Neural cell (in vitro differentiated cells): ENCODE data around the gene ZFPM1. TPM values are rescaled to one million over a fixed set of nuclear protein-coding genes. Genes with fewer than 3 reads are reported as not detected.

ENCODE experiments used
- H2AFZ ChIP-seq: fragments of 200-600, 300-800 bp; sonication (generic), shearing (Covaris generic); 2 replicates; pipeline ENCODE4 v1.6.0; 2014; ENCODE audit warnings: low read depth, mild to moderate bottlenecking, antibody characterized with exemption, low read length, moderate library complexity
- H3F3A ChIP-seq: fragments of 200-600 bp; shearing (Covaris generic); 2 replicates; pipeline ENCODE4 v1.6.1; 2016; ENCODE audit warnings: mild to moderate bottlenecking, moderate library complexity, mixed read lengths, antibody characterized with exemption, low read length; ENCODE audit not compliant: insufficient read depth, poor library complexity, severe bottlenecking
- H3K27ac ChIP-seq: fragments of 200-600, 300-800 bp; sonication (generic), shearing (Covaris generic); 2 replicates; pipeline ENCODE4 v1.5.1; 2014; ENCODE audit warnings: mild to moderate bottlenecking, low read length, moderate library complexity
- H3K27me3 ChIP-seq: fragments of 300-800, 200-600 bp; sonication (generic), shearing (Covaris generic); 2 replicates; pipeline ENCODE4 v1.6.0; 2014; ENCODE audit warnings: mild to moderate bottlenecking, low read depth, low read length, moderate library complexity; ENCODE audit not compliant: insufficient read depth
- H3K36me3 ChIP-seq: fragments of 300-800, 200-600 bp; sonication (generic), shearing (Covaris generic); 2 replicates; pipeline ENCODE4 v1.5.1; 2014; ENCODE audit warnings: mild to moderate bottlenecking, antibody characterized with exemption, low read length, moderate library complexity; ENCODE audit not compliant: insufficient read depth
- H3K4me2 ChIP-seq: fragments of 300-800, 200-600 bp; sonication (generic), shearing (Covaris generic); 2 replicates; pipeline ENCODE4 v1.6.0; 2014; ENCODE audit warnings: mild to moderate bottlenecking, low read length
- H3K4me3 ChIP-seq: fragments of 300-800, 200-600 bp; sonication (generic), shearing (Covaris generic); 2 replicates; pipeline ENCODE4 v1.5.1; 2014; ENCODE audit warnings: mild to moderate bottlenecking, low read length, moderate library complexity
- H3K79me2 ChIP-seq: fragments of 200-600 bp; shearing (Covaris generic); replicated peaks from 2 replicates; pipeline ENCODE4 v1.6.0; 2014; ENCODE audit warnings: mild to moderate bottlenecking, low read length, moderate library complexity; ENCODE audit not compliant: insufficient read depth
- H3K9ac ChIP-seq: fragments of 300-800, 200-600 bp; sonication (generic), shearing (Covaris generic); 2 replicates; pipeline ENCODE4 v1.6.1; 2016; ENCODE audit warnings: mild to moderate bottlenecking, low read length, mixed read lengths
- H3K9me2 ChIP-seq: fragments of 200-600 bp; shearing (Covaris generic); 2 replicates; pipeline ENCODE4 v1.6.1; 2016; ENCODE audit warnings: mild to moderate bottlenecking, low read length, mixed read lengths; ENCODE audit not compliant: insufficient read depth
- H3K9me3 ChIP-seq: fragments of 200-600, 300-800 bp; sonication (generic), shearing (Covaris generic); 2 replicates; pipeline ENCODE4 v1.6.1; 2016; ENCODE audit warnings: mild to moderate bottlenecking, mixed run types, low read length, moderate library complexity, mixed read lengths
- H4K20me1 ChIP-seq: fragments of 200-600 bp; shearing (Covaris generic); 2 replicates; pipeline ENCODE4 v1.6.1; 2016; ENCODE audit warnings: mild to moderate bottlenecking, mixed run types; ENCODE audit not compliant: insufficient read depth
- CTCF ChIP-seq: fragments of 450-650 bp; IDR thresholded peaks from 2 replicates; pipeline ENCODE4 v1.5.1; 2014; ENCODE audit warnings: antibody characterized with exemption, mild to moderate bottlenecking, moderate library complexity; ENCODE audit not compliant: poor library complexity, severe bottlenecking
- EP300 ChIP-seq: fragments of 450-650 bp; conservative IDR thresholded peaks from 2 replicates; pipeline ENCODE4 v1.6.1; 2014; ENCODE audit warnings: antibody characterized with exemption, mild to moderate bottlenecking, moderate library complexity; ENCODE audit not compliant: poor library complexity, severe bottlenecking
- EZH2 ChIP-seq: fragments of 200-600, 300-800 bp; shearing (Covaris generic), sonication (generic); IDR thresholded peaks from 2 replicates; pipeline ENCODE4 v1.6.1; 2014; ENCODE audit warnings: antibody characterized with exemption, low read length, borderline replicate concordance, mild to moderate bottlenecking; ENCODE audit not compliant: insufficient read depth, poor library complexity, severe bottlenecking
- MXI1 ChIP-seq: fragments of 450-650 bp; conservative IDR thresholded peaks from 2 replicates; pipeline ENCODE4 v1.6.1; 2014; ENCODE audit warnings: antibody characterized with exemption, mild to moderate bottlenecking; ENCODE audit not compliant: poor library complexity, severe bottlenecking
- POLR2AphosphoS5 ChIP-seq: IDR thresholded peaks from 2 replicates; pipeline ENCODE4 v1.6.1; 2012
- RAD21 ChIP-seq: fragments of 450-650 bp; conservative IDR thresholded peaks from 2 replicates; pipeline ENCODE4 v1.6.1; 2014; ENCODE audit warnings: antibody characterized with exemption, mild to moderate bottlenecking, moderate library complexity
- REST ChIP-seq: IDR thresholded peaks from 2 replicates; pipeline ENCODE4 v1.6.1; 2012; ENCODE audit warnings: borderline replicate concordance
- SMC3 ChIP-seq: fragments of 450-650 bp; conservative IDR thresholded peaks from 2 replicates; pipeline ENCODE4 v1.6.1; 2014; ENCODE audit warnings: antibody characterized with exemption, mild to moderate bottlenecking, moderate library complexity; ENCODE audit not compliant: poor library complexity
- TAF1 ChIP-seq: IDR thresholded peaks from 2 replicates; pipeline ENCODE4 v1.6.1; 2012; ENCODE audit warnings: low read depth
- polyA plus RNA-seq: library from polyadenylated mRNA; depleted of rRNA; stranded (reverse); fragments of >200 nt; gene quantifications from 2 replicates; pipeline ENCODE4 v1.2.3, GENCODE V29; 2014

Gene ZFPM1
- polyA plus RNA-seq, 1 donor from 2014 or later = 0.41 TPM

DNA sequence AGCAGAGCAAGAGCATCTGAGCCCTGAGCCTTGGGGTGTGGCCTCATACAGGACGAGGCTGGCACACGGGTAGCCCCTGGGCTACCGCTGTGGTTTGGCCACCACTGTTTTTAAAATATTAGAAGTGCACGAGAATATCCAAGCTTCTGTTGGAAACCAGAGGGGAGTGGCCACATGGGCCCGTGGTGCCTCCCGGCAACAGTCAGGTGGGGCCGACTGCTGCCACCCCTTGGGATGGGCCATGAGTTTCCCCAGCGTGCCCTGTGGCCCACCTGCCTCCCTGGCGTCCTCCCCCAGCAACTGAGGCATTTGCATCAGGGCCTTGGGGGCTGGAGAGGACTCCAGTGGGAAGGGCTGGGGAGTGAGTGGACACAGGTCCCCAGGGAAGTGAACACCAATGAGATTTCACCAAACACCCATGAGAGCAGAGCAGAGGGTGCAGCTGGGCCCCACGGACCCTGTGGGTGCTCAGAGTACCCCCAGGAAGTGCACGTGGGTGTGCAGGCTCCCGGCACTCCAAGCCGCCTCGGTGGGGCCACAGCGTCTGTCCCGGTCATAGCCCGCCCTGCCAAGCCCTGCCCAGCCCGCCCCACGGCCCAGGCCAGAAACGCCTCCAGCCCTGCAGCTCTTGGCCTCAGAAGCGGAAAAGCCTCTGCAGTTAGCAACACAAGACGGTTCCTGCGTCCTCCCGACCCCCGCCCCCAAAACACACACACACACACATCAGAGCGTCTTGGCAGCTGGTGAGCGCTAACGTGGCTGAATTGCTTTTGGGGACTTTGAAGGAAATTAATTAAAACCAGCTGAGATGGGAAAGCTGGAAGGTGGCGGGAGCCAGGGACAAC, 47.6 kb upstream of the ZFPM1 start (continued):
- TF ChIP-seq CTCF = no peak
- no peak for TF ChIP-seq POLR2AphosphoS5
- no peak for TF ChIP-seq TAF1
- no peak for TF ChIP-seq RAD21

DNA sequence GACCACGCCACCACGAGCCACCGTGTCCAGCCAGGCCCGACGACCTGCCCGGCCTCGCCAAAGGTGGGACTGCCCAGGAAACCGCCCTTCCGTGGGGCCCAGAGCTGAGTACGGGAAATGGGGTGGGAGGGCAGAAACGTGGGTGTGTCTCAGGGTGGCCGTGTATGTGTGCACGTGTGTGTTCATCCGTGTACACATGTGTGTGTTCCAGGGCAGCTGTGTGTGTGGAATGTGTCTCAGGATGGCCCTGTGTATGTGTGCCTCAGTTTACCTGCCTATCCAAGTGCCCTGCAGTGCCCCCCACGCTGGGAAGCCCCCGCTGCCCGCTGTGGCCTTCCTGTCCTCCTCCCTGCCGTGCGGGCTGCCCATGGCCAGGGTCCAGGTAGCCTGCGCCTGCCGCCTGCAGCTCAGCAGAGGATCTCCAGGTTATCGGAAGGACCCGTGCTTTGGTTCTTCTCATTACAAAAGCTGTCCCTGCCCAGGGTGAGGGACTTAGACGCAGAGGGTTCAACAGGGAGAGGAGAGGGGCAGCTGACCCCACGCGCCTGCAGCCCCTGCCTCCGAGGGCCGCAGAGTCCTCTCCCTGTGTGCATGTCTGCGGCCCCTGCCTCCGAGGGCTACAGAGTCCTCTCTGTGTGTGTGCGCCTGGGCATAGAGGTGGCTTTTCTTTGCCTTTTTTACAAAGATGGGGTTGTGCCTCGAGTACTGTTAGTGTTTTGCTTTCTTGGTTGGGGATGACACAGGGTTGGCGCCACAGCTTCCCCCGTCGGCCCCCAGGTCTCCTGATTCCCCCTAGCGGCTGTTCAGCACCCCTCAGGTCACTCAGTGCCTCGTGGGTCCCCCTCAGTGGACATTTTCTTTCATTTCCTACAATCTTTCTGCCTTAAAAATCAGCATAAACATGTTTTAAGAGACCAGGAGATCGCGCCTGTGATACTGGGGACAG, 46.7 kb upstream of the ZFPM1 start:
- Histone ChIP-seq H3K4me2 (no peak overlapping the region), H3K27ac (no peak overlapping the region), H3K9me3 (no peaks in the 10 kb centered on the region), H3K36me3 (no peaks in the 10 kb centered on the region), H2AFZ (no peak overlapping the region), H3K79me2 (no peaks in the 10 kb centered on the region), H3K9ac (no peak overlapping the region), H3K27me3 (no peaks in the 10 kb centered on the region), H3K4me3 (no peak overlapping the region), H3F3A (no peaks in the 10 kb centered on the region), H3K9me2 (no peaks in the 10 kb centered on the region), H4K20me1 (no peaks in the 10 kb centered on the region)
- no peak for TF ChIP-seq RAD21
- no peak for TF ChIP-seq TAF1
- no peak for TF ChIP-seq POLR2AphosphoS5
- no peak for TF ChIP-seq REST
- TF ChIP-seq SMC3 = no peak
- TF ChIP-seq CTCF = no peak
- no peak for TF ChIP-seq MXI1
- no peak for TF ChIP-seq EZH2
- TF ChIP-seq EP300 = no peak
